GM21367 (cell line): ENCODE data around the gene BTN1A1.
"Not testable (repeated sequence)": the region's sequence is repeated elsewhere in the genome, so short reads cannot be mapped to it uniquely, and the experiment has no call there.

ENCODE experiments used
- ATAC-seq: cut with Tn5 transposase; IDR thresholded peaks from one replicate; pipeline ENCODE4 v1.9.1; 2021; ENCODE audit not compliant: unreplicated experiment

BTN1A1 gene

GRCh38 chr6:26511033-26511432 is 10.9 kb downstream of the BTN1A1 start:
- ATAC-seq: not testable (repeated sequence)

- no peak for ATAC-seq
Observed at GRCh38 chr6:26514984-26515383, 14.9 kb downstream of the BTN1A1 start.

- ATAC-seq: no peak
Observed at GRCh38 chr6:26516481-26517427, 16.7 kb downstream of the BTN1A1 start.

- ATAC-seq: no peak
Observed at GRCh38 chr6:26519359-26519758, 19.3 kb downstream of the BTN1A1 start.

GRCh38 chr6:26520237-26520849 is 20.2 kb downstream of the BTN1A1 start:
- ATAC-seq: peak; percentile 26

GRCh38 chr6:26520850-26521599 is 20.9 kb downstream of the BTN1A1 start:
- peak; percentile 48 for ATAC-seq

- ATAC-seq: peak; percentile 68
Observed at GRCh38 chr6:26521600-26522391, 21.7 kb downstream of the BTN1A1 start.

GRCh38 chr6:26522486-26523228 is 22.6 kb downstream of the BTN1A1 start:
- not testable (repeated sequence) for ATAC-seq

GRCh38 chr6:26524314-26524713 is 24.2 kb downstream of the BTN1A1 start:
- not testable (repeated sequence) for ATAC-seq

GRCh38 chr6:26524722-26525370 is 24.7 kb downstream of the BTN1A1 start:
- ATAC-seq: no peak

- ATAC-seq: no peak
Observed at GRCh38 chr6:26525838-26526237, 25.7 kb downstream of the BTN1A1 start.

GRCh38 chr6:26526928-26527327 is 26.8 kb downstream of the BTN1A1 start:
- no peak for ATAC-seq

- no peak for ATAC-seq
Observed at GRCh38 chr6:26530203-26530602, 30.1 kb downstream of the BTN1A1 start.

- ATAC-seq: no peak
Observed at GRCh38 chr6:26531897-26532296, 31.8 kb downstream of the BTN1A1 start.

- ATAC-seq: no peak
Observed at GRCh38 chr6:26532699-26533531, 32.8 kb downstream of the BTN1A1 start.

GRCh38 chr6:26533532-26533931 is 33.4 kb downstream of the BTN1A1 start:
- no peak for ATAC-seq

- no peak for ATAC-seq
Observed at GRCh38 chr6:26534681-26535465, 34.8 kb downstream of the BTN1A1 start.
